SK-N-MC (cell line): ENCODE data around the gene ZNF497.

Experiments
- DNase-seq: peaks from one replicate; pipeline ENCODE4 v3.0.0-alpha.2; 2011; ENCODE audit warnings: low read depth, low spot score
- H3K27ac ChIP-seq: fragments of 200-600 bp; sonication (generic); 2 replicates; pipeline ENCODE4 v1.5.1; 2016; ENCODE audit warnings: mixed run types
- H3K36me3 ChIP-seq: fragments of 200-600 bp; sonication (generic); 2 replicates; pipeline ENCODE4 v1.6.1; 2017; ENCODE audit warnings: antibody characterized with exemption, low read length, mixed read lengths; ENCODE audit not compliant: insufficient read depth
- H3K4me3 ChIP-seq: fragments of 200-600 bp; sonication (generic); 2 replicates; pipeline ENCODE4 v1.5.1; 2016
- H3K9ac ChIP-seq: fragments of 200-600 bp; sonication (generic); 2 replicates; pipeline ENCODE4 v1.8.0; 2017; ENCODE audit warnings: mixed run types, mixed read lengths; ENCODE audit not compliant: insufficient read length
- H3K9me3 ChIP-seq: fragments of 200-600 bp; sonication (generic); 2 replicates; pipeline ENCODE4 v1.6.1; 2017; ENCODE audit warnings: low read depth, mild to moderate bottlenecking, antibody characterized with exemption, low read length, moderate library complexity, mixed read lengths
- EZH2 ChIP-seq: fragments of 200-600 bp; sonication (generic); IDR thresholded peaks from one replicate; pipeline ENCODE4 v1.6.1; 2017; ENCODE audit warnings: antibody characterized with exemption
- FOXP2 ChIP-seq: optimal IDR thresholded peaks from 2 replicates; pipeline ENCODE3; 2011; ENCODE audit warnings: mild to moderate bottlenecking, moderate library complexity; ENCODE audit not compliant: insufficient read depth; ENCODE audit errors: extremely low read length, control extremely low read depth
- POLR2AphosphoS5 ChIP-seq: IDR thresholded peaks from 2 replicates; pipeline ENCODE4 v1.6.1; 2012; ENCODE audit warnings: mild to moderate bottlenecking, low read depth, low read length, borderline replicate concordance

Gene ZNF497

GRCh38 chr19:58334691-58335249 lies 27.8 kb downstream of the ZNF497 start:
- no peak overlapping the region for H3K4me3 ChIP-seq
- no peak for DNase-seq
- no peak overlapping the region for H3K27ac ChIP-seq
- H3K9me3 ChIP-seq, result no peaks in the 10 kb centered on the region
- H3K36me3 ChIP-seq, result peaks cover 13% of the 10 kb centered on the region; the same call in 1 of the 2 replicates
- TF ChIP-seq FOXP2 (no peak), EZH2 (no peak), POLR2AphosphoS5 (no peak)
- no peak overlapping the region for H3K9ac ChIP-seq

DNA sequence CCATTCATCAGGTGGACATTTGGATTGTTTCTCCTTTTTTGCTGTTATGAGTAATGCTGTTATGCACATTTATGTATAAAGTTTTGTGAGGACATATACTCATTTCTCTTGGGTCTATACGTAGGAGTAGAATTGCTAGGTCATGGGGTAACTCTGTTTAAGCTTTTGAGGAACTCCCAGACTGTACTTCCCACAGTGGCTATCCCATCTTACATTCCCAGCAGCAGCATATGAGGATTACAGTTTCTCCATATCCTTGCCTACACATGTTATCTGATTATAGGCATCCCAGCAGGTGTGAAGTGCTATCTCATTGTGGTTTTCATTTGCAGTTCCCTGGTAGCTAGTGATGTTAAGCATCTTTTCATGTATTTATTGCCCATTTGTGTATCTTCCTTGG lies 29.9 kb downstream of the ZNF497 start:
- no peak for DNase-seq
- TF ChIP-seq FOXP2 (no peak), EZH2 (no peak), POLR2AphosphoS5 (no peak)
- H3K4me3 ChIP-seq, result no peak overlapping the region
- H3K9me3 ChIP-seq, result no peaks in the 10 kb centered on the region
- no peaks in the 10 kb centered on the region; the same call in 1 of the 2 replicates for H3K36me3 ChIP-seq
- H3K27ac ChIP-seq, result no peak overlapping the region
- H3K9ac ChIP-seq, result no peak overlapping the region

DNA sequence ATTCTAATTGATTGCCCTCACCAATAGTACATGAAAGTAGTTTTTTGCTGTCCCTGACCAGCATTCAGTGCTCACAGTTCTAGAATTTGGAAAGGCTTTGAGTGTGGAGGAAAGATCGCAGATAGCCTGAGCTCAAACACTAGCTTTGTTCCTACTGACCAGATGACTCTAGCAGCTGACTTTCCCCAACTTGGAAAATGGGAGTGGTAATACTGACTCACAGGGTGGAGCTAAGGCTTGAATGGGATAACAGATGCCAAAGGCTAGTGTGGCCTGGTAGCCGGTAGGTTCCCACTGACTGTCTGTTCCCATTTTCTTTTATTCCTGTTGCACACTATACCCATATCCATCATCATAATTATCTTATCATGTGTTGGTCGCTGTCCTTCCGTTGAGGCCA lies 32.1 kb downstream of the ZNF497 start:
- Histone ChIP-seq H3K36me3 (no peaks in the 10 kb centered on the region), H3K4me3 (no peak overlapping the region), H3K9ac (no peak overlapping the region), H3K27ac (no peak overlapping the region), H3K9me3 (no peaks in the 10 kb centered on the region)
- DNase-seq, result no peak
- TF ChIP-seq EZH2 (no peak), POLR2AphosphoS5 (no peak), FOXP2 (no peak)

- no peak overlapping the region for H3K27ac ChIP-seq
- H3K9ac ChIP-seq, result no peak overlapping the region
- no peaks in the 10 kb centered on the region for H3K9me3 ChIP-seq
- H3K36me3 ChIP-seq, result no peaks in the 10 kb centered on the region
- DNase-seq, result no peak
- no peak overlapping the region for H3K4me3 ChIP-seq
- TF ChIP-seq EZH2 (no peak), FOXP2 (no peak), POLR2AphosphoS5 (no peak)
These were observed 33.6 kb downstream of the ZNF497 start for GRCh38 chr19:58328999-58329398.

GRCh38 chr19:58326914-58327726 lies 35.4 kb downstream of the ZNF497 start, which contains the start of gene ZSCAN22:
TSS of gene ZSCAN22 (plus strand) at chr19:58326994. CDS start at chr19:58334803, 7,809 bp downstream.
- no peaks in the 10 kb centered on the region for H3K36me3 ChIP-seq
- H3K9ac ChIP-seq, result peak within 1 kb of the TSS; percentile 85
- H3K9me3 ChIP-seq, result no peaks in the 10 kb centered on the region
- no peak within 1 kb of the TSS for H3K27ac ChIP-seq
- TF ChIP-seq EZH2 (no peak), POLR2AphosphoS5 (peak; percentile 10; the same call in 1 of the 2 replicates), FOXP2 (no peak)
- no peak for DNase-seq
- peak within 1 kb of the TSS; percentile 99 for H3K4me3 ChIP-seq

DNA sequence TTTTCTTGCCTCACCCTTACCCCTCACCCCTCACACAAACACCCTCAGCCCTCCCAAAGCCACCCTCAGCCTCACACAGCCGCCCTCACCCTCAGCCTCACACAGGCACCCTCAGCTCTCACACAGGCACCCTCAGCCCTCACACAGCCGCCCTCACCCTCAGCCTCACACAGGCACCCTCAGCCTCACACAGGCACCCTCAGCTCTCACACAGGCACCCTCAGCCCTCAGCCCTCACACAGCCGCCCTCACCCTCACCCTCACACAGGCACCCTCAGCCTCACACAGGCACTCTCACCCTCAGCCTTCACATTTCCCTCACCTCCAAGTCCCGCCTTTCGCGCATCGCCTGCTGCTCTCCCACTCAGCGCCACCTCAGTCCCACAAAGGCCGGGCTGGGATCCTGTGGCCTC lies 36.0 kb downstream of the ZNF497 start:
- Histone ChIP-seq H3K36me3 (no peaks in the 10 kb centered on the region), H3K27ac (no peak overlapping the region), H3K9ac (peak overlapping the region; percentile 85), H3K4me3 (peak overlapping the region; percentile 99), H3K9me3 (no peaks in the 10 kb centered on the region)
- peak; percentile 20 for DNase-seq
- TF ChIP-seq POLR2AphosphoS5 (0 out of 2 replicates have a peak, but pooled peaks have one; percentile 80), EZH2 (no peak)

- DNase-seq, result no peak
- Histone ChIP-seq H3K9me3 (no peaks in the 10 kb centered on the region), H3K9ac (peak overlapping the region; percentile 85), H3K27ac (no peak overlapping the region), H3K4me3 (peak overlapping the region; percentile 99), H3K36me3 (no peaks in the 10 kb centered on the region)
- TF ChIP-seq FOXP2, result no peak
- no peak for TF ChIP-seq POLR2AphosphoS5
- no peak for TF ChIP-seq EZH2
These were observed 37.1 kb downstream of the ZNF497 start for GRCh38 chr19:58325311-58326022.

- Histone ChIP-seq H3K9me3 (no peaks in the 10 kb centered on the region), H3K36me3 (peaks cover 10% of the 10 kb centered on the region), H3K4me3 (no peak overlapping the region), H3K27ac (no peak overlapping the region), H3K9ac (no peak overlapping the region)
- DNase-seq, result no peak
- TF ChIP-seq FOXP2 (no peak), POLR2AphosphoS5 (no peak), EZH2 (no peak)
These were observed 43.3 kb downstream of the ZNF497 start for GRCh38 chr19:58319241-58319640.
